ENCODE results near the gene MS4A12. TPM values are rescaled to one million over a fixed set of nuclear protein-coding genes. Genes with fewer than 3 reads are reported as not detected.

Gene MS4A12
- total and polyA plus RNA-seq, 8 donors = 0.15 TPM; not detected in 7

- ATAC-seq = peak in 1 of 4 donors; percentile 39
Observed at GRCh38 chr11:60477035-60477445, 15.5 kb upstream of the MS4A12 start.

GRCh38 chr11:60482361-60482760 is 10.2 kb upstream of the MS4A12 start:
- H3K27ac ChIP-seq = no peak overlapping the region
- H3K27me3 ChIP-seq = no peaks in the 10 kb centered on the region
- no peak for TF ChIP-seq CTCF (IDR thresholded peaks at IDR 0.05)
- 63 to 74% methylated on average over 2 of the region's 2 CpGs for WGBS, 2 donors
- H3K36me3 ChIP-seq = no peaks in the 10 kb centered on the region
- no peaks in the 10 kb centered on the region for H3K4me1 ChIP-seq
- FAIRE-seq (no peak), ATAC-seq (peak in 1 of 4 donors; percentile 33), DNase-seq (no peak)
- intact Hi-C loops (cut with DNase I) = loop anchor here in 2 of 3 donors (10.0 kb wide), 1 partner anchor 118 kb away; no protein-coding TSS in a partner anchor
- no peak overlapping the region for H3K4me3 ChIP-seq
- no peaks in the 10 kb centered on the region for H3K9me3 ChIP-seq

More at GRCh38 chr11:60477035-60477445, 15.5 kb upstream of the MS4A12 start:
- Histone ChIP-seq H3K9me3 (no peaks in the 10 kb centered on the region), H3K36me3 (no peaks in the 10 kb centered on the region), H3K27ac (no peak overlapping the region), H3K4me1 (no peaks in the 10 kb centered on the region), H3K27me3 (no peaks in the 10 kb centered on the region), H3K4me3 (no peak overlapping the region)
- WGBS, 2 donors = 69 to 75% methylated on average over 6 of the region's 6 CpGs
- no peak for TF ChIP-seq CTCF (IDR thresholded peaks at IDR 0.05)
- FAIRE-seq (no peak), DNase-seq (no peak)
- intact Hi-C loops (cut with DNase I) = no loop called here

DNA sequence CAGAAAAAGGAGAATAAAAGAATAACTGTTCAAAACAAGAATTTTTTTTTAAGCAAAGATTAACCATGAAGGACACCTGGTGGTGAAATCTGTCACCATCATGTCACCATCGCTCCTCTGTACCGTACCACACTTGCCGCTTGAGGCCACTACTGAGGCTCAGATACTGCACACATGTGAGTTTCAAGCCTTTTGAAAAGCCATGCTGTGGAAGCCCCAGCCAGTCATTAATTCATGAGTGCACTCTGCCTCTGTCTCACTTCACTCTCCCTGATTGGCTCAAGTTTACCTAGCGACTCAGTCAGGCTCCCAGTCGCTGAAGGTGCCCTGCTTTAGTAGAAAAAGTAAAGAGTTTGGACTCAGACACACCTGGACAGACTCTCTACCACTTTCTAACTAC is 6.6 kb upstream of the MS4A12 start:
- Histone ChIP-seq H3K36me3 (no peaks in the 10 kb centered on the region), H3K4me1 (no peaks in the 10 kb centered on the region), H3K9me3 (no peaks in the 10 kb centered on the region), H3K27ac (no peak overlapping the region), H3K4me3 (no peak overlapping the region), H3K27me3 (no peaks in the 10 kb centered on the region)
- no peak for FAIRE-seq
- peak; percentile 29 to 48 (median 38) for TF ChIP-seq CTCF (IDR thresholded peaks at IDR 0.05)
- WGBS, 2 donors = 36 to 49% methylated on average over 5 of the region's 5 CpGs
- peak; percentile 61 to 91 (median 86) for ATAC-seq
- intact Hi-C loops (cut with DNase I) = loop anchor here in 2 of 3 donors (10.0 kb wide), 1 partner anchor 121 kb away; no protein-coding TSS in a partner anchor
- peak in 4 of 6 donors; percentile 21 to 51 (median 24) for DNase-seq

GRCh38 chr11:60493454-60493853 is 876 bp downstream of the MS4A12 start:
- DNase-seq (no peak), FAIRE-seq (no peak), ATAC-seq (no peak)
- Histone ChIP-seq H3K4me3 (no peak overlapping the region), H3K36me3 (no peaks in the 10 kb centered on the region), H3K27ac (no peak overlapping the region), H3K27me3 (no peaks in the 10 kb centered on the region), H3K9me3 (no peaks in the 10 kb centered on the region), H3K4me1 (no peaks in the 10 kb centered on the region)
- no peak for TF ChIP-seq CTCF (IDR thresholded peaks at IDR 0.05)
- intact Hi-C loops (cut with DNase I) = no loop called here
- 81 to 84% methylated on average over 2 of the region's 2 CpGs for WGBS, 2 donors

GRCh38 chr11:60498399-60498798 is 5.8 kb downstream of the MS4A12 start:
- FAIRE-seq (no peak), DNase-seq (no peak), ATAC-seq (peak in 1 of 4 donors; percentile 17)
- no peaks in the 10 kb centered on the region for H3K4me1 ChIP-seq
- H3K27ac ChIP-seq = no peak overlapping the region
- no peak overlapping the region for H3K4me3 ChIP-seq
- no peaks in the 10 kb centered on the region for H3K27me3 ChIP-seq
- no peaks in the 10 kb centered on the region for H3K36me3 ChIP-seq
- WGBS, 2 donors = 84 to 89% methylated on average over 2 of the region's 2 CpGs
- no peak for TF ChIP-seq CTCF (IDR thresholded peaks at IDR 0.05)
- no peaks in the 10 kb centered on the region for H3K9me3 ChIP-seq
- intact Hi-C loops (cut with DNase I) = no loop called here

Data from pancreas (tissue), 10 donors.